ENCODE results near the gene SHANK3.
A peak's percentile ranks its signal among the peaks of the same experiment; 100 is the strongest.
"Not testable (repeated sequence)": the region's sequence is repeated elsewhere in the genome, so short reads cannot be mapped to it uniquely, and the experiment has no call there.

The SHANK3 gene

GRCh38 chr22:50654664-50655063, 18.0 kb upstream of the SHANK3 start:
- DNase-seq, result not testable (repeated sequence)

- DNase-seq, result no peak
These were observed 16.2 kb upstream of the SHANK3 start for GRCh38 chr22:50656122-50657070.

GRCh38 chr22:50657925-50658324, 14.7 kb upstream of the SHANK3 start:
- no peak for DNase-seq

GRCh38 chr22:50659711-50660110, 12.9 kb upstream of the SHANK3 start:
- not testable (repeated sequence) for DNase-seq

GRCh38 chr22:50660306-50660705, 12.3 kb upstream of the SHANK3 start:
- DNase-seq, result no peak

- DNase-seq, result no peak
These were observed 7.4 kb upstream of the SHANK3 start for GRCh38 chr22:50665212-50665611.

- no peak for DNase-seq
These were observed 6.9 kb upstream of the SHANK3 start for GRCh38 chr22:50665738-50666137.

GRCh38 chr22:50670513-50670912, 2.1 kb upstream of the SHANK3 start:
- DNase-seq, result no peak

GRCh38 chr22:50670914-50671538, 1.6 kb upstream of the SHANK3 start:
- no peak for DNase-seq

- DNase-seq, result no peak
These were observed 982 bp upstream of the SHANK3 start for GRCh38 chr22:50671641-50672040.

- DNase-seq, result no peak
These were observed 582 bp upstream of the SHANK3 start for GRCh38 chr22:50672041-50672440.

- peak in 1 of 2 experiments; percentile 38 for DNase-seq
These were observed 857 bp downstream of the SHANK3 start for GRCh38 chr22:50673231-50674129.

- DNase-seq, result peak; percentile 19 to 27
These were observed 1.5 kb downstream of the SHANK3 start for GRCh38 chr22:50674130-50674500.

- DNase-seq, result peak; percentile 24 to 32
These were observed 2.3 kb downstream of the SHANK3 start for GRCh38 chr22:50674606-50675552.

GRCh38 chr22:50675553-50676179, 3.0 kb downstream of the SHANK3 start:
- no peak for DNase-seq

- no peak for DNase-seq
These were observed 3.6 kb downstream of the SHANK3 start for GRCh38 chr22:50676180-50676636.

GRCh38 chr22:50676661-50677492, 4.3 kb downstream of the SHANK3 start:
- DNase-seq, result no peak

- DNase-seq, result no peak
These were observed 5.0 kb downstream of the SHANK3 start for GRCh38 chr22:50677493-50678217.

GRCh38 chr22:50678218-50678650, 5.6 kb downstream of the SHANK3 start:
- no peak for DNase-seq
